K562 (cell line): ENCODE results near the gene KBTBD3. TPM values are rescaled to one million over a fixed set of nuclear protein-coding genes. Genes with fewer than 3 reads are reported as not detected.

Experiments
- ARID1B ChIP-seq: fragments of 450-650 bp; IDR thresholded peaks from 2 replicates; pipeline ENCODE4 v1.6.1; 2016; ENCODE audit warnings: antibody characterized with exemption, mild to moderate bottlenecking, inconsistent platforms
- BCOR ChIP-seq: fragments of 450-650 bp; IDR thresholded peaks from 2 replicates; pipeline ENCODE4 v1.6.1; 2016
- CCAR2 ChIP-seq: fragments of 200-400 bp; formaldehyde crosslinking; IDR thresholded peaks from 2 replicates; pipeline ENCODE4 v1.6.1; 2017; ENCODE audit warnings: mild to moderate bottlenecking, low read depth, low read length
- CREBBP ChIP-seq: IDR thresholded peaks from one replicate; pipeline ENCODE4 v1.6.1; 2012; ENCODE audit warnings: low read depth, mild to moderate bottlenecking, control low read depth, inconsistent platforms, low read length
- CSDE1 ChIP-seq, 2 experiments: fragments of 450-650 bp; IDR thresholded peaks; 2 replicates each; pipeline ENCODE4 v1.6.1; 2016; ENCODE audit warnings: mild to moderate bottlenecking in 1 of 2
- EP400 ChIP-seq: fragments of 450-650 bp; IDR thresholded peaks from 2 replicates; pipeline ENCODE4 v1.6.1; 2017; ENCODE audit warnings: antibody characterized with exemption, mild to moderate bottlenecking, moderate library complexity
- FOXA1 ChIP-seq: fragments of 450-650 bp; IDR thresholded peaks from 2 replicates; pipeline ENCODE4 v1.6.1; 2016; ENCODE audit warnings: mild to moderate bottlenecking, borderline replicate concordance
- HDAC2 ChIP-seq: fragments of 450-650 bp; IDR thresholded peaks from 2 replicates; pipeline ENCODE4 v1.6.1; 2016; ENCODE audit warnings: mild to moderate bottlenecking
- HIVEP1 ChIP-seq: fragments of 250-450 bp; sonication (Bioruptor Pico); IDR thresholded peaks from 2 replicates; pipeline ENCODE4 v1.4.0; 2020; ENCODE audit warnings: mild to moderate bottlenecking
- HMBOX1 ChIP-seq: sonication (generic); IDR thresholded peaks from 2 replicates; pipeline ENCODE4 v1.6.1; 2016
- KLF1 ChIP-seq: fragments of 450-650 bp; IDR thresholded peaks from 2 replicates; pipeline ENCODE4 v1.6.1; 2016; ENCODE audit warnings: missing genetic modification characterization, missing compliant biosample characterization
- LARP7 ChIP-seq: fragments of 450-650 bp; IDR thresholded peaks from 2 replicates; pipeline ENCODE4 v1.6.1; 2016
- MED1 ChIP-seq: sonication (generic); formaldehyde crosslinking; IDR thresholded peaks from 2 replicates; pipeline ENCODE4 v1.8.1; 2023; ENCODE audit warnings: missing genetic modification reagents, borderline replicate concordance
- NBN ChIP-seq: fragments of 450-650 bp; IDR thresholded peaks from 2 replicates; pipeline ENCODE4 v1.6.1; 2016; ENCODE audit warnings: low read depth, mild to moderate bottlenecking
- PHF20 ChIP-seq: fragments of 450-650 bp; IDR thresholded peaks from 2 replicates; pipeline ENCODE4 v1.6.1; 2018; ENCODE audit not compliant: partially characterized antibody
- POLR3G ChIP-seq: IDR thresholded peaks from 2 replicates; pipeline ENCODE4 v1.6.1; 2011; ENCODE audit not compliant: insufficient read length, insufficient replicate concordance; ENCODE audit errors: extremely low read depth
- RCOR1 ChIP-seq, 2 experiments: IDR thresholded peaks; 2 replicates each; pipeline ENCODE4 v1.6.1; 2012; ENCODE audit warnings: low read depth in 2 of 2, low read length in 2 of 2, borderline replicate concordance in 1 of 2, improper control_type of control experiment in 1 of 2
- SMAD2 ChIP-seq: fragments of 150-350 bp; IDR thresholded peaks from 2 replicates; pipeline ENCODE4 v1.6.1; 2014; ENCODE audit warnings: low read depth, mild to moderate bottlenecking, low read length
- THAP7 ChIP-seq: fragments of 250-450 bp; sonication (Bioruptor Pico); IDR thresholded peaks from 2 replicates; pipeline ENCODE4 v1.5.0; 2021
- WHSC1 ChIP-seq: IDR thresholded peaks from one replicate; pipeline ENCODE4 v1.6.1; 2012; ENCODE audit warnings: low read length, control low read depth, inconsistent platforms
- ZFX ChIP-seq: sonication (generic); formaldehyde crosslinking; IDR thresholded peaks from 2 replicates; pipeline ENCODE4 v1.8.0; 2022; ENCODE audit warnings: mild to moderate bottlenecking, missing genetic modification reagents, moderate library complexity
- ZKSCAN8 ChIP-seq: fragments of 200-800 bp; sonication (Bioruptor generic); IDR thresholded peaks from 2 replicates; pipeline ENCODE4 v1.6.1; 2016; ENCODE audit warnings: missing genetic modification characterization, missing compliant biosample characterization
- ZNF12 ChIP-seq: sonication (generic); formaldehyde crosslinking; IDR thresholded peaks from 2 replicates; pipeline ENCODE4 v1.4.0; 2020; ENCODE audit warnings: mild to moderate bottlenecking, missing genetic modification reagents
- ZNF197 ChIP-seq: fragments of 200-800 bp; sonication (Bioruptor generic); IDR thresholded peaks from 2 replicates; pipeline ENCODE4 v1.6.1; 2016; ENCODE audit warnings: low read depth, missing genetic modification characterization, missing compliant biosample characterization
- ZNF217 ChIP-seq: sonication (generic); formaldehyde crosslinking; IDR thresholded peaks from 2 replicates; pipeline ENCODE4 v1.8.0; 2022; ENCODE audit warnings: mild to moderate bottlenecking, missing genetic modification reagents
- ZNF224 ChIP-seq: sonication (generic); formaldehyde crosslinking; IDR thresholded peaks from 2 replicates; pipeline ENCODE4 v1.8.0; 2022; ENCODE audit warnings: mild to moderate bottlenecking, missing genetic modification reagents
- ZNF324 ChIP-seq: fragments of 250-450 bp; sonication (Bioruptor Pico); IDR thresholded peaks from 2 replicates; pipeline ENCODE4 v1.4.0; 2020; ENCODE audit warnings: mild to moderate bottlenecking
- ZNF431 ChIP-seq: sonication (generic); formaldehyde crosslinking; IDR thresholded peaks from 2 replicates; pipeline ENCODE4 v1.8.0; 2022; ENCODE audit warnings: mild to moderate bottlenecking, missing genetic modification reagents
- ZNF707 ChIP-seq: fragments of 250-450 bp; sonication (Bioruptor Pico); conservative IDR thresholded peaks from 2 replicates; pipeline ENCODE4 v1.8.0; 2022; ENCODE audit warnings: inconsistent platforms, mild to moderate bottlenecking, moderate library complexity
- ZNF785 ChIP-seq: fragments of 250-450 bp; sonication (Bioruptor Pico); IDR thresholded peaks from 2 replicates; pipeline ENCODE4 v1.4.0; 2020; ENCODE audit warnings: mild to moderate bottlenecking
- polyA plus RNA-seq, 8 experiments: library from polyadenylated mRNA; depleted of rRNA in 4 of 8; stranded (reverse) in 5 of 8; unstranded in 3 of 8; fragments of >200 nt; fragmentation: Nextera tagmentation in 2 of 8; fragmentation: Illumina TruSeq in 1 of 8; extraction: Ambion mirVana in 2 of 8; extraction: Trizol in 1 of 8; gene quantifications; 2 replicates each; pipeline versions ENCODE4 v1.2.1 to v1.2.3, GENCODE V29; 2011 to 2014; ENCODE audit warnings: inconsistent platforms in 1 of 8, missing spikeins in 1 of 8
- total RNA-seq, 7 experiments: library from RNA; depleted of rRNA in 6 of 7; stranded (reverse); fragments of >200 nt in 6 of 7; fragmentation: Illumina TruSeq in 2 of 7; extraction: Trizol in 2 of 7; gene quantifications; 2 replicates each; pipeline versions ENCODE4 v1.2.1 to v1.2.3, GENCODE V29; 2011 to 2021; ENCODE audit warnings: low replicate concordance in 1 of 7
- TF ChIP-seq, protein P1 (sequence below): fragments of 200-800 bp; sonication (Bioruptor generic); IDR thresholded peaks from 2 replicates; pipeline ENCODE4 v1.6.1; 2017; ENCODE audit warnings: missing genetic modification characterization, missing compliant biosample characterization

The KBTBD3 gene
- total and polyA plus RNA-seq, 9 of the 15 experiments (the other 6 are each of a cell fraction or from before 2014, with no cell fraction given): 4.2 to 31.2 (median 6.4) TPM

GRCh38 chr11:106021967-106022794 lies 55.0 kb downstream of the KBTBD3 start, which contains the start of gene MSANTD4 (continued):
- TF ChIP-seq, protein P1, sequence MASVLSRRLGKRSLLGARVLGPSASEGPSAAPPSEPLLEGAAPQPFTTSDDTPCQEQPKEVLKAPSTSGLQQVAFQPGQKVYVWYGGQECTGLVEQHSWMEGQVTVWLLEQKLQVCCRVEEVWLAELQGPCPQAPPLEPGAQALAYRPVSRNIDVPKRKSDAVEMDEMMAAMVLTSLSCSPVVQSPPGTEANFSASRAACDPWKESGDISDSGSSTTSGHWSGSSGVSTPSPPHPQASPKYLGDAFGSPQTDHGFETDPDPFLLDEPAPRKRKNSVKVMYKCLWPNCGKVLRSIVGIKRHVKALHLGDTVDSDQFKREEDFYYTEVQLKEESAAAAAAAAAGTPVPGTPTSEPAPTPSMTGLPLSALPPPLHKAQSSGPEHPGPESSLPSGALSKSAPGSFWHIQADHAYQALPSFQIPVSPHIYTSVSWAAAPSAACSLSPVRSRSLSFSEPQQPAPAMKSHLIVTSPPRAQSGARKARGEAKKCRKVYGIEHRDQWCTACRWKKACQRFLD (CRISPR knock-in tag): peak; percentile 58; the same call in 1 of the 2 replicates
- TF ChIP-seq ZNF324 (CRISPR knock-in tag) (no peak), HMBOX1 (no peak), PHF20 (peak; percentile 49), ZNF785 (CRISPR knock-in tag) (no peak), ZNF707 (CRISPR knock-in tag) (no peak), WHSC1 (no peak), ZNF431 (no peak), FOXA1 (no peak), LARP7 (no peak), ZNF12 (CRISPR knock-in tag) (no peak), RCOR1 (IDR thresholded peaks at IDR 0.05; ENCODE audit: borderline replicate concordance in 1 of 2, low read depth in 2 of 2, low read length in 2 of 2) (no peak; a peak in 1 of 4 replicates), ZNF217 (CRISPR knock-in tag) (no peak), POLR3G (no peak), ZNF197 (CRISPR knock-in tag) (no peak), CREBBP (no peak), THAP7 (no peak), BCOR (no peak), MED1 (no peak), HDAC2 (0 out of 2 replicates have a peak, but pooled peaks have one; percentile 16), KLF1 (tag) (no peak), EP400 (peak; percentile 74), CSDE1 (IDR thresholded peaks at IDR 0.05) (no peak), ZFX (CRISPR knock-in tag) (peak; percentile 71), HIVEP1 (CRISPR knock-in tag) (no peak), ZKSCAN8 (CRISPR knock-in tag) (no peak), CCAR2 (no peak), ZNF224 (CRISPR knock-in tag) (no peak), NBN (no peak), SMAD2 (no peak), ARID1B (0 out of 2 replicates have a peak, but pooled peaks have one; percentile 11)
